Kidney capillary endothelial cell (primary cell): ENCODE measurements around the gene ZNF45.
"Not testable (repeated sequence)": the region's sequence is repeated elsewhere in the genome, so short reads cannot be mapped to it uniquely, and the experiment has no call there.

Source experiments
- DNase-seq: peaks from one replicate; pipeline ENCODE4 v3.0.0-alpha.2; 2018; ENCODE audit warnings: low spot score

ZNF45 gene

DNA sequence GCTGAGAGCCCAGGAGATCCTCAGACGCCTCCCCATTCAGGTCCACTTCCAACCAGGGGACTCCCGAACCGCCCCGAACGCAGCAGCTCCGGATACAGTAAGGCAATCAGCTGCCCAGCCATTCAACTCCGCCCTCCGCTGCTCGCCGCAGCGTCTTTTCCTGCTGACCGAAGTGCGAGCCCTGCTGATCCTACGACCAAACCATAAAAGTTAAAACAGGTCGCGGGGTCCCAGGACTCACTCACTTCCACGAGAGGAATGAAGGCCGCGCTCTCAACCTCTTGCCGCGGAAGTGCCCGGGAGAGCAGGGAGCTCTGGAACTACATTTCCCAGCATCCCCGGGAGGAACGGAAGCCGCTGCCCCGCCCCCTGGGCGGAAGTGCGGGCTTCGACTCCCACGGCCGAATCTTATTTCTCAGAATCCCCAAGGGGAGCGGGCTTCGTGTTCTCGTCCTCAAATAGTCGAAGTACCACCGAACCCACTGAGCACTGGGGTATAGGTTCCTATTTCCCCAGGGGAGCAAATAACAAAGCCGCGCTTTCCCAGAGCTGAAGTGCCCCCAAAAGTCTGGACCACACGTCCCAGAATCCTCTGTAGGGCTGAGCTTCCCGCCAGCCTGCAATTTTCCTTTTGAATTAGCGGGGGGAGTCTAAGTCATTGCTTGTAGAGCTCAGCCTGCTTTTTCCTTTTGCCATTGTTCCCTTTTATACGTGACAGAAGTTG, at the start of gene ZNF45:
Gene ZNF45 (minus strand): TSS at position 298 of the 724 bp plus-strand sequence. CDS start 13,097 bp downstream, outside the sequence.
- DNase-seq, result peak; percentile 82

GRCh38 chr19:43984687-43985000, 49.6 kb upstream of the ZNF45 start:
- no peak for DNase-seq

- peak; percentile 92 for DNase-seq
Measured at GRCh38 chr19:43983912-43984686, 49.0 kb upstream of the ZNF45 start, which contains the start of gene ZNF155. TSS of gene ZNF155 (plus strand) at chr19:43984188. CDS start at chr19:43988544, 4,356 bp downstream.

- no peak for DNase-seq
Measured at GRCh38 chr19:43983544-43983911, 48.4 kb upstream of the ZNF45 start.

- DNase-seq, result no peak
Measured at GRCh38 chr19:43976732-43977131, 41.6 kb upstream of the ZNF45 start.

- DNase-seq, result no peak
Measured at GRCh38 chr19:43966079-43966694, 31.1 kb upstream of the ZNF45 start.

DNA sequence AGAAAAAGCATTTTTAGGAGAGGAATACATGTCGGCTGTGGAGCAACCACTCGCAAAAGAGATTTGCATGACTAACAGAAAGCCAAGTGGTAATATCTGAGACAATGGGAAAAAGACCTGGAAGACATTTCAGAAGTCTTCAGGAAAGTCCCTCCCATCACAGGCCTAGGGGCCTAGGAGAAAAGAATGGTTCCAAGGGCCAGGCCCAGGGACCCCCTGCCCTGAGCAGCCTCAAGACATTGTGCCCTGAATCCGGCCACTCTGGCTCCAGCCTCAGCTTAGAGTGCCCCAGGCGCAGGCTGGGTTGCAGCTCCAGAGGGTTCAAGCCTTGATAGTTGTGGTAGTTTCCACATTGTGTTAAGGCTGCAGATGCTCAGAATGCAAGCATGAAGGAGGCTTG, 25.3 kb upstream of the ZNF45 start:
- DNase-seq, result no peak

DNA sequence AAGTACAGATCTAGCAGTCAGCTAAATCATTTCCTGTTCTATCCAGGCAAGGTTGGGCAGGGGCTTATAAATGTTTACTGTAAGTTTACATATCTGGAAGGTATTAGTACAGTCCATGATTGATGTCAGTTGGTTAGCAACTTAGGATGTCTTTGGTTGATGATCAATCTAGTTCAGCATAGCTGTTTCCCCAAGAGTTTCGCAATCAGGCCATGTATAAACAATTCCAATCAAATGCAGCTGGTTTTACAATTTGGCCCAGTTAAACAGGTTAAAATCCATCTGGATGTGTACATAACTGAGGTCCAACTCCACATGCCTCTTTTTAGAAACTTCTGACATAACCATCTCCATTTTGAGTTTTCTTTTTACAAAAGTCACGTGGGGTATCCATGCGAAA, 22.8 kb upstream of the ZNF45 start:
- DNase-seq, result no peak

DNA sequence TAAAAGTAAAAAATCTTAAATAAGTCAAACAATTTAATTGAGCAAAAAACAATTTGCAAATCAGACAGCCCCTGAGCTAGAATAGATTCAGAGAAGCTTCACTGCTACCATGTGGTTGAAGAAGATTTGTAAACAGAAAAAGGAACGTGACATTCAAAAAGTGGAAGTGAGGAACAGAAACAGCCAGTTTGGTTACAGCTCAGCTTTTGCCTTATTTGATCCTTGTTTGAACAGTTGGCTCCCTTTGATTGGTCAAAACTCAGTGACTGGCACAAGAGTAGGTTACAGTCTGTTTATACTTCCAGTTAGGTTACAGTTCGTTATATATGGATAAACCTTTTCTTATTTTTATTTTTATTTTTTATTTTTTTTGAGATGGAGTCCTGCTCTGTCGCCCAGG, 21.7 kb upstream of the ZNF45 start:
- DNase-seq, result no peak

GRCh38 chr19:43950834-43951645, 16.0 kb upstream of the ZNF45 start, which contains the start of gene ZNF221:
TSS of gene ZNF221 (plus strand) at chr19:43951228. CDS start at chr19:43962727, 11,499 bp downstream.
- DNase-seq, result peak; percentile 92

GRCh38 chr19:43949803-43950202, 14.7 kb upstream of the ZNF45 start:
- DNase-seq, result not testable (repeated sequence)

GRCh38 chr19:43947412-43947811, 12.3 kb upstream of the ZNF45 start:
- not testable (repeated sequence) for DNase-seq

DNA sequence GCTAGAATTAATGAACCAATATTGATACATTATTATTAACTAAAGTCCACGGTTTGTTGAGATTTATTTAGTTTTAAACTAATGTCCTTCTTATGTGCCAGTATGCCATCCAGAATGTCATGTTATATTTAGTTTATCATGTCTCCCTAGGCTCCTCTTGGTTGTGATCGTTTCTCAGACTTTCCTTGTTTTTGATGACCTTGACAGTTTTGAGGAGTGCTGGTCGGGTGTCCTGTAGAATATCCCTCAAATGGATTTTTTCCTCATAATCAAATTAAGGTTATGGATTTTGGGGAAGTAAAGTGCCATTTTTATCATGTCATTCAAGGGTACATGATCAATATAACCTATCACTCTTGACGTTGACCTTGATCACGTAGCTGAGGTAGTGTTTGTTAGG, 6.1 kb upstream of the ZNF45 start:
- no peak for DNase-seq

- DNase-seq, result no peak
Measured at GRCh38 chr19:43940719-43941118, 5.6 kb upstream of the ZNF45 start.

DNA sequence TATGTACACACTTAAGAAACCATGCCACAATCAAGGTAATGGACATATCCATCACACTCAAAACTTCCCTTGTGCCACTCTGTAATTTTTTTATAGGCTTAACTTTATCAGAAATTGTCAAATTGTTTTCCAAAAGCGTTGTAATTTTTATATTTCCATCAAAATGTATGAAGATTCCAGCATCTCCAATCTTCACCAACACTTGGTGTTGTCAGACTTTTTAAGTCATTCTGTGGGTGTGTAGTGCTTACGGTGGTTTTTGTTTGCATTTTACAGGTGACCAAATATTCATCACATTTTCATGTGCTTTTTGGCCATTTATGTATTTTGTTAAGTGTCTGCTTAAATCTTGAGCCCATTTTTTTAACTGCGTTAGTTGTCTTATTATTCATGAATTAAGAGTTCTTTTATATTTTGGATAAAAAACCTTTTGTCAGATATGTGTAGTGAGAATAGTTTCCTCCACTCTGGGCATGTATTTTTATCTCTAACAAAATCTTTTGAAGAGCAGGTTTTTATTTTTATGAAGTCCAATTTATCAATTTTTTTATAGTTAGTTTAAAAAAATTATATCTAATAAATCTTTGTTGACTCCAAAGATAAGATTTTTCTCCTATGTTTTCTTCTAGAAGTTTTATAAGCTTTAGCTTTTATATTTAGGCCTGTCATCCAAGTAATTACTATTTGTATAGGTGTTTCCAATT, 4.6 kb upstream of the ZNF45 start:
- no peak for DNase-seq

DNA sequence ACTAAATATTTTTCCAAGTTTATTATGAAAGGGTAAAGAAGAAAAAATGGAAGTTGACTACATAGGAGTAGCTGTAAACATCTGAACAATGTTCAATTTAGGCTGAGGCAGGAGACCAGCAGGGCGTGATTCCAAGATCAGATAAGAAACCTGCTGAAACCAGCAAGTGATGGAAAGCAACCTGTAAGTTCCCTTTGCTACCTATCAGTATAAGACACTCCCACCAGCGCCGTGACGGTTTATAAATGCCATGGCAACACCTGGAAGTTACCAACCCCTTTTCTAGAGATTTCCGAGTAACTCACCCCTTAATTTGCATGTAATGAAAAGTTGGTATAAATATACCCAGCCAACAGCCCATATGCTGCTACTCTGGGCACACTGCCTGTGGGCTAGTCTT, 1.1 kb upstream of the ZNF45 start:
- no peak for DNase-seq

DNA sequence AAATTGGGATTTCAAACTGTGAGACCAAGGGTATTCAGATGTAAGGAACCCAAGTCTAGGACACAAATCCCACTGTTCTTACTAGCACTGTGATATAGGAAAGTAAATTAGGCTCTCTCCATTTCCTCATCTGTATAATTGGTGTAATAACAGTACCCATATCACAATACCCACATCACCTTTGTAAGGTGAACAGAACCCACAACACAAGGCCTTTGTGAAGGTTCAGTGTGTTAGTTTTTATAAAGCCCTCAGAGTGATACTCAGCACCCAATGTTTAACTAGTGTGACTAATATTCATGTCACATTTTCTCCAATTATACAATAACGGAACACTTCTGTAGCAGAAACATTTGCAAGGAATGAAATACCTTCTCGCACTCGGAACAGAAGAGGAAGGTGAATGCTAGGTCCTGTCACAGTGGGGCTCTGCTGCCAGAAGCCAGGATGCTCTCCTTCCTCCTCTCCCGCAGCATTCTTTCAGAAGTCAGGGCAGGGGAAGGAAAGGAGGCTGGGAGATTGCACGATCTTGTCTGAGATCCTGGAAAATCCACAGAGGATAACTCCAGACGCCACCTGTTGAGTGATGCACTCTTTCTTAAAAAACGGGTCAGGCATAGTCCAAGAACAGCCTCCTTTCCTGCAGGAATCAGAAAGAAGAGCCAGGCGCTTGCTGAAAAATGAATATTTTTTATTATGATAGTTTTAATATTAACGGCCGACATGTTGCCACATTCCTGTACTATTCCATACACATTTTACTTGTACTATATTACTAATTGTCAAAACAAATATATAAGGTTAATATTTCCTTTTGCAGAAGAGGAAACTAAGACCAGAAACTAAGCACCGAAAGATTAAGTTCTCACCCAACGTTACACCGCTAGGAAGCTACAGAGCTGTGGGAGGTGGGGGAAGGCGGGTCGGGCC, 762 bp downstream of the ZNF45 start:
- peak; percentile 1 for DNase-seq

- no peak for DNase-seq
Measured at GRCh38 chr19:43928820-43929219, 6.3 kb downstream of the ZNF45 start.

- DNase-seq, result no peak
Measured at GRCh38 chr19:43923875-43924274, 11.2 kb downstream of the ZNF45 start.

- DNase-seq, result no peak
Measured at GRCh38 chr19:43914051-43914450, 21.0 kb downstream of the ZNF45 start.
